Right atrium auricular region (tissue), 2 donors: ENCODE results near the gene PHTF1. TPM values are rescaled to one million over a fixed set of nuclear protein-coding genes. Genes with fewer than 3 reads are reported as not detected.

ENCODE experiments used
- DNase-seq: peaks from one replicate; pipeline ENCODE4 v3.0.0-alpha.2; 2019; ENCODE audit warnings: low spot score
- H3K27ac ChIP-seq, 2 donors: fragments of 200-600 bp; sonication (generic); 1 replicate in 1 of 2; 2 replicates in 1 of 2; pipeline ENCODE4 v1.5.1; 2016 to 2019
- H3K27me3 ChIP-seq, 2 donors: fragments of 200-600 bp; sonication (generic); one replicate each; pipeline versions ENCODE4 v1.5.1 to v1.6.0; 2017 to 2019
- H3K36me3 ChIP-seq: fragments of 200-600 bp; sonication (generic); one replicate; pipeline ENCODE4 v1.5.1; 2016
- H3K4me1 ChIP-seq, 2 donors: fragments of 200-600 bp; sonication (generic); one replicate each; pipeline versions ENCODE4 v1.5.1 to v1.6.0; 2017 to 2019
- H3K4me3 ChIP-seq, 2 donors: fragments of 200-600 bp; sonication (generic); 1 replicate in 1 of 2; 2 replicates in 1 of 2; pipeline ENCODE4 v1.5.1; 2017 to 2019; ENCODE audit warnings: mild to moderate bottlenecking in 1 of 2, moderate library complexity in 1 of 2
- H3K9me3 ChIP-seq, 2 donors: fragments of 200-600 bp; sonication (generic); one replicate each; pipeline ENCODE4 v1.5.1; 2019
- CTCF ChIP-seq, 2 donors: fragments of 200-600 bp; sonication (generic); IDR thresholded peaks; one replicate each; pipeline ENCODE4 v1.5.1; 2019; ENCODE audit warnings: antibody characterized with exemption in 2 of 2
- total RNA-seq, 2 donors: library from RNA; depleted of rRNA; stranded (reverse); fragments of >200 nt; gene quantifications; one replicate each; pipeline ENCODE4 v1.1.0, GENCODE V29; 2016

PHTF1 gene
- total RNA-seq, 2 donors from 2014 or later = 8.6 to 12.4 TPM

- H3K36me3 ChIP-seq = no peaks in the 10 kb centered on the region
- no peaks in the 10 kb centered on the region for H3K9me3 ChIP-seq
- no peak overlapping the region for H3K4me3 ChIP-seq
- DNase-seq = no peak
- H3K27me3 ChIP-seq = no peaks in the 10 kb centered on the region
- no peak overlapping the region for H3K27ac ChIP-seq
- TF ChIP-seq CTCF (IDR thresholded peaks at IDR 0.05) = no peak
- no peaks in the 10 kb centered on the region for H3K4me1 ChIP-seq
Observed at GRCh38 chr1:113648478-113648877, 110.8 kb downstream of the PHTF1 start.

- Histone ChIP-seq H3K4me1 (no peaks in the 10 kb centered on the region), H3K36me3 (peaks cover 2% of the 10 kb centered on the region), H3K4me3 (no peak overlapping the region), H3K27ac (no peak overlapping the region), H3K9me3 (no peaks in the 10 kb centered on the region), H3K27me3 (no peaks in the 10 kb centered on the region)
- TF ChIP-seq CTCF (IDR thresholded peaks at IDR 0.05) = no peak
- no peak for DNase-seq
Observed at GRCh38 chr1:113647164-113647563, 112.1 kb downstream of the PHTF1 start.

Other genes starting within 250 kb of the PHTF1 start
- 10 to 100 TPM in 1 of 2 donors, 1 to 10 TPM in 1; 9.6 to 13.9 TPM for gene RSBN1, start 53.0 kb upstream of the PHTF1 start, total RNA-seq
- gene PTPN22, start 112.2 kb upstream of the PHTF1 start, total RNA-seq = 1 to 10 TPM in 1 of 2 donors, under 1 TPM in 1; 0.33 to 2.0 TPM
- under 1 TPM in 1 of 2 donors, not detected in 1; 0.08 TPM for gene BCL2L15, start 128.1 kb upstream of the PHTF1 start, total RNA-seq
- gene AP4B1, start 145.3 kb upstream of the PHTF1 start, total RNA-seq = 1 to 10 TPM; 8.3 to 9.6 TPM
- 1 to 10 TPM; 1.4 to 2.4 TPM for gene DCLRE1B, start 145.8 kb upstream of the PHTF1 start, total RNA-seq
- gene HIPK1, start 169.8 kb upstream of the PHTF1 start, total RNA-seq = 10 to 100 TPM; 50.1 to 58.1 TPM
- gene OLFML3, start 220.0 kb upstream of the PHTF1 start, total RNA-seq = 10 to 100 TPM; 22.4 to 28.6 TPM